HepG2 (cell line): ENCODE data around the gene TATDN2. TPM values are rescaled to one million over a fixed set of nuclear protein-coding genes. Genes with fewer than 3 reads are reported as not detected.

Experiments used
- PAXIP1 ChIP-seq: sonication (generic); formaldehyde crosslinking; conservative IDR thresholded peaks from 2 replicates; pipeline ENCODE4 v1.4.0; 2020; ENCODE audit warnings: mild to moderate bottlenecking, missing genetic modification reagents, moderate library complexity
- SP5 ChIP-seq: IDR thresholded peaks from 2 replicates; pipeline ENCODE4 v1.6.1; 2016; ENCODE audit warnings: low read depth, borderline replicate concordance
- TFDP2 ChIP-seq: sonication (generic); formaldehyde crosslinking; IDR thresholded peaks from 2 replicates; pipeline ENCODE4 v1.4.0; 2020; ENCODE audit warnings: missing genetic modification reagents
- ZNF34 ChIP-seq: sonication (generic); formaldehyde crosslinking; IDR thresholded peaks from 2 replicates; pipeline ENCODE4 v1.4.0; 2020; ENCODE audit warnings: mild to moderate bottlenecking, missing genetic modification reagents, borderline replicate concordance
- ZNF354B ChIP-seq: sonication (generic); formaldehyde crosslinking; IDR thresholded peaks from 2 replicates; pipeline ENCODE4 v1.8.0; 2022; ENCODE audit warnings: mild to moderate bottlenecking, missing genetic modification reagents
- ZNF451 ChIP-seq: sonication (generic); formaldehyde crosslinking; IDR thresholded peaks from 2 replicates; pipeline ENCODE4 v1.5.0; 2020; ENCODE audit warnings: mild to moderate bottlenecking, missing genetic modification reagents
- ZNF710 ChIP-seq: sonication (generic); formaldehyde crosslinking; IDR thresholded peaks from 2 replicates; pipeline ENCODE4 v1.5.0; 2020; ENCODE audit warnings: mild to moderate bottlenecking, missing genetic modification reagents, borderline replicate concordance
- ZNF782 ChIP-seq: sonication (generic); formaldehyde crosslinking; IDR thresholded peaks from 2 replicates; pipeline ENCODE4 v1.4.0; 2020; ENCODE audit warnings: missing genetic modification reagents, mild to moderate bottlenecking, borderline replicate concordance
- polyA plus RNA-seq, 8 experiments: library from polyadenylated mRNA; depleted of rRNA in 3 of 8; stranded (reverse) in 7 of 8; unstranded in 1 of 8; fragments of >200 nt; fragmentation: Illumina TruSeq in 4 of 8; extraction: Trizol in 4 of 8; gene quantifications; 2 replicates each; pipeline versions ENCODE4 v1.2.1 to v1.2.3, GENCODE V29; 2011 to 2016; ENCODE audit warnings: low read depth in 4 of 8, missing spikeins in 1 of 8, mixed read lengths in 1 of 8; ENCODE audit not compliant: insufficient read depth in 1 of 8
- total RNA-seq, 5 experiments: library from RNA; depleted of rRNA; stranded (reverse); fragments of >200 nt; fragmentation: Illumina TruSeq; extraction: Trizol; gene quantifications; 2 replicates each; pipeline ENCODE4 v1.2.3, GENCODE V29; 2016; ENCODE audit warnings: low read depth in 1 of 5
- TF ChIP-seq, protein P1 (sequence below): IDR thresholded peaks from 2 replicates; pipeline ENCODE4 v1.6.1; 2016; ENCODE audit warnings: low read depth, borderline replicate concordance
- TF ChIP-seq, protein P2 (sequence below): sonication (generic); formaldehyde crosslinking; IDR thresholded peaks from 2 replicates; pipeline ENCODE4 v1.9.0; 2021; ENCODE audit warnings: mild to moderate bottlenecking, missing genetic modification reagents
- TF ChIP-seq, protein P3 (sequence below): sonication (generic); formaldehyde crosslinking; IDR thresholded peaks from 2 replicates; pipeline ENCODE4 v1.4.0; 2020; ENCODE audit warnings: mild to moderate bottlenecking, missing genetic modification reagents

The TATDN2 gene
- total and polyA plus RNA-seq, 2 of the 13 experiments (the other 11 are each of a cell fraction or from before 2014, with no cell fraction given): 12.1 to 21.9 TPM

DNA sequence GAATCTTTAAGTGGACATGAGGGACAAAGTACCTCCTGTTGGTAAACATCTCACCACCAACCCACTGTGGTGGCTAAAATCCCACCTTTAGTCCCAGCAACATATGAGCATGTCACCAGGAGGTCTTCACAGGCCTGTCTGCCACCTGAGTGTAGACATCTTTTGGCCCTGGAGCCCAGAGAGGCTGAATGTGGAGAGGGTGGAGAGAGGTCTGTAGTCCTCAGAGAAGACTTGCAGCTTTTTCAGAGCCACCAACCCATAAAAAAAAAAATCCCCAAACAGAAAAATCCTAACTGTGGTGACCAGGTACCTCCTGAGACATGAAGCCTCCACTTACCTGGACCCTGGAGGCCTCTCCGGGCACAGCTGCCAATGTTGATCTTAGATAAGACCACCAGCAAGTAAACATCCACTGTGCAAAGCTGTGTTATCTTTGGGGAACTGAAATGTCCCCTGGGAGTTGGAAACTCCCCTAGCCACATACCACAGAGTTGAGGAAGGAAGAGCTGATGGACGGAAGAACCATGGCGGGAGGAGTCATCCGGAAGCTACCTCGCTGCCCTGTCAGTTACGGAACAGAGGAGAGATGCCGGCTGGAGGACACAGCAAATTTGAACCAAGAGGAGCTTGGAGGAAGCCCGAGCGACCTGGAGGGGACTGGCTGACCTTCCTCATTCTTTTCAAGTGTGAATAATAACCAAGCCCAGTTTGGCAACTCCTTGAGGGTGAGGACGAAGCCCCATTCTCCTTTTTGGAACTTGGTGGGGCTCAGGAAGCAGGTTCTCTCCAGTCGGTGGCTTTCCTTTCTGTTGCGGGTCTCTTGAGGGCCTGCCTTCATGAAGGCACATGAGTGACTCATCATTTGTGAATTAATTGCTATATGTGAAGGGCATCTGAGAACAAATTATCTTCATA lies 44.5 kb downstream of the TATDN2 start, which contains the start of gene GHRL (continued):
- TF ChIP-seq, protein P1, sequence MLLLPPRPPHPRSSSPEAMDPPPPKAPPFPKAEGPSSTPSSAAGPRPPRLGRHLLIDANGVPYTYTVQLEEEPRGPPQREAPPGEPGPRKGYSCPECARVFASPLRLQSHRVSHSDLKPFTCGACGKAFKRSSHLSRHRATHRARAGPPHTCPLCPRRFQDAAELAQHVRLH (CRISPR knock-in tag): no peak
- TF ChIP-seq ZNF34 (no peak), ZNF782 (CRISPR knock-in tag) (no peak), TFDP2 (CRISPR knock-in tag) (no peak), PAXIP1 (CRISPR knock-in tag) (peak; percentile 92), ZNF451 (no peak), ZNF354B (CRISPR knock-in tag) (no peak), SP5 (0 out of 2 replicates have a peak, but pooled peaks have one; percentile 13), ZNF710 (CRISPR knock-in tag) (peak; percentile 83; the same call in 1 of the 2 replicates)
- TF ChIP-seq, protein P2, sequence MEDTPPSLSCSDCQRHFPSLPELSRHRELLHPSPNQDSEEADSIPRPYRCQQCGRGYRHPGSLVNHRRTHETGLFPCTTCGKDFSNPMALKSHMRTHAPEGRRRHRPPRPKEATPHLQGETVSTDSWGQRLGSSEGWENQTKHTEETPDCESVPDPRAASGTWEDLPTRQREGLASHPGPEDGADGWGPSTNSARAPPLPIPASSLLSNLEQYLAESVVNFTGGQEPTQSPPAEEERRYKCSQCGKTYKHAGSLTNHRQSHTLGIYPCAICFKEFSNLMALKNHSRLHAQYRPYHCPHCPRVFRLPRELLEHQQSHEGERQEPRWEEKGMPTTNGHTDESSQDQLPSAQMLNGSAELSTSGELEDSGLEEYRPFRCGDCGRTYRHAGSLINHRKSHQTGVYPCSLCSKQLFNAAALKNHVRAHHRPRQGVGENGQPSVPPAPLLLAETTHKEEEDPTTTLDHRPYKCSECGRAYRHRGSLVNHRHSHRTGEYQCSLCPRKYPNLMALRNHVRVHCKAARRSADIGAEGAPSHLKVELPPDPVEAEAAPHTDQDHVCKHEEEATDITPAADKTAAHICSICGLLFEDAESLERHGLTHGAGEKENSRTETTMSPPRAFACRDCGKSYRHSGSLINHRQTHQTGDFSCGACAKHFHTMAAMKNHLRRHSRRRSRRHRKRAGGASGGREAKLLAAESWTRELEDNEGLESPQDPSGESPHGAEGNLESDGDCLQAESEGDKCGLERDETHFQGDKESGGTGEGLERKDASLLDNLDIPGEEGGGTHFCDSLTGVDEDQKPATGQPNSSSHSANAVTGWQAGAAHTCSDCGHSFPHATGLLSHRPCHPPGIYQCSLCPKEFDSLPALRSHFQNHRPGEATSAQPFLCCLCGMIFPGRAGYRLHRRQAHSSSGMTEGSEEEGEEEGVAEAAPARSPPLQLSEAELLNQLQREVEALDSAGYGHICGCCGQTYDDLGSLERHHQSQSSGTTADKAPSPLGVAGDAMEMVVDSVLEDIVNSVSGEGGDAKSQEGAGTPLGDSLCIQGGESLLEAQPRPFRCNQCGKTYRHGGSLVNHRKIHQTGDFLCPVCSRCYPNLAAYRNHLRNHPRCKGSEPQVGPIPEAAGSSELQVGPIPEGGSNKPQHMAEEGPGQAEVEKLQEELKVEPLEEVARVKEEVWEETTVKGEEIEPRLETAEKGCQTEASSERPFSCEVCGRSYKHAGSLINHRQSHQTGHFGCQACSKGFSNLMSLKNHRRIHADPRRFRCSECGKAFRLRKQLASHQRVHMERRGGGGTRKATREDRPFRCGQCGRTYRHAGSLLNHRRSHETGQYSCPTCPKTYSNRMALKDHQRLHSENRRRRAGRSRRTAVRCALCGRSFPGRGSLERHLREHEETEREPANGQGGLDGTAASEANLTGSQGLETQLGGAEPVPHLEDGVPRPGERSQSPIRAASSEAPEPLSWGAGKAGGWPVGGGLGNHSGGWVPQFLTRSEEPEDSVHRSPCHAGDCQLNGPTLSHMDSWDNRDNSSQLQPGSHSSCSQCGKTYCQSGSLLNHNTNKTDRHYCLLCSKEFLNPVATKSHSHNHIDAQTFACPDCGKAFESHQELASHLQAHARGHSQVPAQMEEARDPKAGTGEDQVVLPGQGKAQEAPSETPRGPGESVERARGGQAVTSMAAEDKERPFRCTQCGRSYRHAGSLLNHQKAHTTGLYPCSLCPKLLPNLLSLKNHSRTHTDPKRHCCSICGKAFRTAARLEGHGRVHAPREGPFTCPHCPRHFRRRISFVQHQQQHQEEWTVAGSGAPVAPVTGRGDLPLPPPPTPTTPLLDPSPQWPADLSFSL (CRISPR knock-in tag): no peak
- TF ChIP-seq, protein P3, sequence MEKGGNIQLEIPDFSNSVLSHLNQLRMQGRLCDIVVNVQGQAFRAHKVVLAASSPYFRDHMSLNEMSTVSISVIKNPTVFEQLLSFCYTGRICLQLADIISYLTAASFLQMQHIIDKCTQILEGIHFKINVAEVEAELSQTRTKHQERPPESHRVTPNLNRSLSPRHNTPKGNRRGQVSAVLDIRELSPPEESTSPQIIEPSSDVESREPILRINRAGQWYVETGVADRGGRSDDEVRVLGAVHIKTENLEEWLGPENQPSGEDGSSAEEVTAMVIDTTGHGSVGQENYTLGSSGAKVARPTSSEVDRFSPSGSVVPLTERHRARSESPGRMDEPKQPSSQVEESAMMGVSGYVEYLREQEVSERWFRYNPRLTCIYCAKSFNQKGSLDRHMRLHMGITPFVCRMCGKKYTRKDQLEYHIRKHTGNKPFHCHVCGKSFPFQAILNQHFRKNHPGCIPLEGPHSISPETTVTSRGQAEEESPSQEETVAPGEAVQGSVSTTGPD (CRISPR knock-in tag): peak; percentile 36; the same call in 1 of the 2 replicates
